K562 (cell line): ENCODE results near the gene PITPNC1. TPM values are rescaled to one million over a fixed set of nuclear protein-coding genes. Genes with fewer than 3 reads are reported as not detected.

Source experiments
- ATAC-seq: fragments of 200-7000 bp; cut with Tn5 transposase; 3 replicates; pipeline ENCODE4 v1.9.1; 2020; ENCODE audit warnings: moderate library complexity
- BruUV-seq: library from RNA; stranded (reverse); fragments of 400-500 nt; replicated peaks from 2 replicates; lab custom pipeline; 2021; lab: Mats Ljungman, UMichigan
- CTCF ChIA-PET: fragments of 300-600 bp; formaldehyde crosslinking; extraction: SDS; loops from one replicate; lab custom pipeline; 2021; ENCODE audit warnings: low intra/inter-chr PET ratio; lab: Yijun Ruan, JAX
- POLR2A ChIA-PET: fragments of 300-600, 350-650 bp; sonication (Branson Sonifier 250); formaldehyde crosslinking; extraction: SDS; loops from one replicate; lab custom pipeline; 2021; ENCODE audit warnings: antibody characterized with exemption, inconsistent platforms; lab: Yijun Ruan, JAX
- DNase-seq, 4 experiments: peaks; one replicate each; pipeline versions ENCODE4 v3.0.0 to v3.0.0-alpha.2; 2011 to 2018; ENCODE audit warnings: low spot score in 3 of 4, mixed read lengths in 3 of 4; ENCODE audit errors: extremely low read depth in 1 of 4
- FAIRE-seq: peaks from 2 replicates; lab custom pipeline; 2011; peaks lifted over from hg19 to GRCh38; lab: Jason Lieb, UNC
- H2AFZ ChIP-seq: 2 replicates; pipeline ENCODE4 v1.6.0; 2011; ENCODE audit warnings: low read depth, low read length, control low read depth, inconsistent platforms
- H3K27ac ChIP-seq: fragments of 200-600 bp; 3 replicates; pipeline ENCODE4 v1.8.0; 2011; ENCODE audit warnings: low read depth, mild to moderate bottlenecking, control low read depth, inconsistent platforms, low read length, moderate library complexity, mixed read lengths; ENCODE audit errors: extremely low read depth
- H3K27me3 ChIP-seq, 2 experiments: fragments of 300-600 bp in 1 of 2; 2 replicates in 1 of 2; 3 replicates in 1 of 2; pipeline versions ENCODE4 v1.6.0 to v1.8.0; 2011; ENCODE audit warnings: inconsistent platforms in 2 of 2, low read length in 2 of 2, mild to moderate bottlenecking in 1 of 2, mixed read lengths in 1 of 2, moderate library complexity in 1 of 2; ENCODE audit not compliant: control insufficient read depth in 2 of 2, insufficient read depth in 2 of 2
- H3K36me3 ChIP-seq: fragments of 300-600 bp; 3 replicates; pipeline ENCODE4 v1.8.0; 2011; ENCODE audit warnings: mild to moderate bottlenecking, low read length, inconsistent platforms; ENCODE audit not compliant: control insufficient read depth, insufficient read depth
- H3K4me1 ChIP-seq, 2 experiments: fragments of 200-600 bp in 1 of 2; replicated peaks in 1 of 2; 2 replicates in 1 of 2; 3 replicates in 1 of 2; pipeline versions ENCODE4 v1.5.1 to v1.8.0; 2011; ENCODE audit warnings: inconsistent platforms in 2 of 2, low read length in 2 of 2, mild to moderate bottlenecking in 1 of 2, mixed read lengths in 1 of 2, moderate library complexity in 1 of 2; ENCODE audit not compliant: control insufficient read depth in 2 of 2, insufficient read depth in 2 of 2
- H3K4me2 ChIP-seq: 2 replicates; pipeline ENCODE4 v1.6.1; 2011; ENCODE audit warnings: low read length, control low read depth, inconsistent platforms, mixed read lengths; ENCODE audit not compliant: insufficient read depth
- H3K4me3 ChIP-seq: fragments of 200-600 bp; sonication (generic), shearing (Covaris generic); 2 replicates; pipeline ENCODE4 v1.5.1; 2016; ENCODE audit warnings: control low read depth, inconsistent platforms
- H3K79me2 ChIP-seq: fragments of 200-600 bp; 3 replicates; pipeline ENCODE4 v1.8.0; 2011; ENCODE audit warnings: low read length, inconsistent platforms; ENCODE audit not compliant: control insufficient read depth, insufficient read depth
- H3K9ac ChIP-seq, 2 experiments: 2 replicates each; pipeline versions ENCODE4 v1.6.0 to v1.6.1; 2011; ENCODE audit warnings: low read depth in 2 of 2, low read length in 2 of 2, control low read depth in 1 of 2, inconsistent platforms in 1 of 2, mild to moderate bottlenecking in 1 of 2, mixed read lengths in 1 of 2; ENCODE audit not compliant: insufficient read depth in 1 of 2
- H3K9me1 ChIP-seq: one replicate; pipeline ENCODE4 v1.6.0; 2011; ENCODE audit warnings: inconsistent platforms, mild to moderate bottlenecking, low read length, moderate library complexity; ENCODE audit not compliant: control insufficient read depth, insufficient read depth
- H3K9me3 ChIP-seq: replicated peaks from 2 replicates; pipeline ENCODE4 v1.5.1; 2011; ENCODE audit warnings: low read depth, low read length, inconsistent platforms; ENCODE audit not compliant: control insufficient read depth, insufficient read depth
- H4K20me1 ChIP-seq: replicated peaks from 2 replicates; pipeline ENCODE4 v1.6.1; 2011; ENCODE audit warnings: low read length, inconsistent platforms, mixed read lengths; ENCODE audit not compliant: control insufficient read depth, insufficient read depth
- ATF3 ChIP-seq, 2 experiments: fragments of 450-650 bp in 1 of 2; sonication (generic) in 1 of 2; formaldehyde crosslinking in 1 of 2; IDR thresholded peaks in 1 of 2; conservative IDR thresholded peaks in 1 of 2; 2 replicates each; pipeline versions ENCODE4 v1.6.1 to v1.8.1; 2016 to 2023; ENCODE audit warnings: mild to moderate bottlenecking in 2 of 2, moderate library complexity in 2 of 2, inconsistent platforms in 1 of 2, missing genetic modification reagents in 1 of 2
- CTBP1 ChIP-seq: fragments of 450-650 bp; IDR thresholded peaks from 2 replicates; pipeline ENCODE4 v1.6.1; 2016; ENCODE audit warnings: borderline replicate concordance
- CTCFL ChIP-seq: IDR thresholded peaks from 2 replicates; pipeline ENCODE4 v1.6.1; 2011; ENCODE audit warnings: borderline replicate concordance, low read depth, mild to moderate bottlenecking, moderate library complexity, low read length; ENCODE audit not compliant: insufficient read depth, poor library complexity, severe bottlenecking
- HIVEP1 ChIP-seq: fragments of 250-450 bp; sonication (Bioruptor Pico); IDR thresholded peaks from 2 replicates; pipeline ENCODE4 v1.4.0; 2020; ENCODE audit warnings: mild to moderate bottlenecking
- HLTF ChIP-seq: fragments of 450-650 bp; IDR thresholded peaks from 2 replicates; pipeline ENCODE4 v1.6.1; 2016
- NFXL1 ChIP-seq: fragments of 450-650 bp; formaldehyde crosslinking; IDR thresholded peaks from 2 replicates; pipeline ENCODE4 v1.4.0; 2021; ENCODE audit warnings: mild to moderate bottlenecking
- RAD51 ChIP-seq: fragments of 450-650 bp; IDR thresholded peaks from 2 replicates; pipeline ENCODE4 v1.7.1; 2016; ENCODE audit warnings: low read depth, mild to moderate bottlenecking, borderline replicate concordance
- RBM25 ChIP-seq: fragments of 200-400 bp; formaldehyde crosslinking; IDR thresholded peaks from 2 replicates; pipeline ENCODE4 v1.6.1; 2018; ENCODE audit warnings: low read length, low read depth, moderate library complexity; ENCODE audit not compliant: severe bottlenecking
- RUNX1 ChIP-seq: sonication (generic); IDR thresholded peaks from 2 replicates; pipeline ENCODE4 v1.6.1; 2016; ENCODE audit warnings: antibody characterized with exemption, low read depth
- SLC30A9 ChIP-seq: fragments of 250-450 bp; sonication (Bioruptor Pico); IDR thresholded peaks from 2 replicates; pipeline ENCODE4 v1.8.0; 2022; ENCODE audit warnings: mild to moderate bottlenecking, moderate library complexity
- TCFL5 ChIP-seq: fragments of 250-450 bp; sonication (Bioruptor Pico); conservative IDR thresholded peaks from 2 replicates; pipeline ENCODE4 v1.6.1; 2021; ENCODE audit warnings: mild to moderate bottlenecking, moderate library complexity, matching md5 sums
- TFAM ChIP-seq: fragments of 250-450 bp; sonication (Bioruptor Pico); conservative IDR thresholded peaks from 2 replicates; pipeline ENCODE4 v1.5.0; 2021; ENCODE audit warnings: mild to moderate bottlenecking, moderate library complexity
- ZBTB11 ChIP-seq, 3 experiments: fragments of 200-800 bp in 1 of 3; fragments of 250-450 bp in 1 of 3; fragments of 450-650 bp in 1 of 3; sonication (Bioruptor Pico) in 1 of 3; sonication (Bioruptor generic) in 1 of 3; formaldehyde crosslinking in 1 of 3; IDR thresholded peaks; 2 replicates each; pipeline versions ENCODE4 v1.6.1 to v1.8.0; 2016 to 2022; ENCODE audit warnings: mild to moderate bottlenecking in 2 of 3, missing genetic modification characterization in 2 of 3, missing compliant biosample characterization in 1 of 3, moderate library complexity in 1 of 3
- ZFP30 ChIP-seq: fragments of 250-450 bp; sonication (Bioruptor Pico); IDR thresholded peaks from 2 replicates; pipeline ENCODE4 v1.8.0; 2022; ENCODE audit warnings: moderate library complexity, mild to moderate bottlenecking, inconsistent platforms, borderline replicate concordance
- ZNF239 ChIP-seq: fragments of 250-450 bp; sonication (Bioruptor Pico); IDR thresholded peaks from 2 replicates; pipeline ENCODE4 v1.4.0; 2020; ENCODE audit warnings: mild to moderate bottlenecking
- ZNF311 ChIP-seq: fragments of 250-450 bp; sonication (Bioruptor Pico); IDR thresholded peaks from 2 replicates; pipeline ENCODE4 v1.4.0; 2020; ENCODE audit warnings: mild to moderate bottlenecking, moderate library complexity
- WGBS: fragments of 100-300 bp; shearing (Covaris generic); methylation state at CpG from one replicate; pipeline ENCODE4 v1.1.6; 2016; ENCODE audit warnings: low coverage, mixed read lengths; ENCODE audit not compliant: insufficient coverage; ENCODE audit errors: missing lambda C conversion rate; 5-methylcytosine and 5-hydroxymethylcytosine counted together
- in situ Hi-C: fragments of 300-500 bp; cut with MboI; formaldehyde crosslinking; loops from 4 replicates; pipeline ENCODE4 v1.15.0; 2018; ENCODE audit warnings: inconsistent platforms, mixed read lengths
- intact Hi-C: fragments of 100-400 bp; cut with micrococcal nuclease; formaldehyde crosslinking; loops from 2 replicates; pipeline ENCODE4 v1.14.2; 2022
- polyA plus RNA-seq, 8 experiments: library from polyadenylated mRNA; depleted of rRNA in 4 of 8; stranded (reverse) in 5 of 8; unstranded in 3 of 8; fragments of >200 nt; fragmentation: Nextera tagmentation in 2 of 8; fragmentation: Illumina TruSeq in 1 of 8; extraction: Ambion mirVana in 2 of 8; extraction: Trizol in 1 of 8; gene quantifications; 2 replicates each; pipeline versions ENCODE4 v1.2.1 to v1.2.3, GENCODE V29; 2011 to 2014; ENCODE audit warnings: inconsistent platforms in 1 of 8, missing spikeins in 1 of 8
- total RNA-seq, 7 experiments: library from RNA; depleted of rRNA in 6 of 7; stranded (reverse); fragments of >200 nt in 6 of 7; fragmentation: Illumina TruSeq in 2 of 7; extraction: Trizol in 2 of 7; gene quantifications; 2 replicates each; pipeline versions ENCODE4 v1.2.1 to v1.2.3, GENCODE V29; 2011 to 2021; ENCODE audit warnings: low replicate concordance in 1 of 7

PITPNC1 gene
- total and polyA plus RNA-seq, 9 of the 15 experiments (the other 6 are each of a cell fraction or from before 2014, with no cell fraction given), result 0.11 to 1.1 (median 0.65) TPM

- H3K4me2 ChIP-seq, result no peak overlapping the region
- no peak overlapping the region for H3K27ac ChIP-seq
- no peak for TF ChIP-seq CTBP1
- no peak for TF ChIP-seq RUNX1
- no peak for TF ChIP-seq ZNF239 (CRISPR knock-in tag)
- no peak for TF ChIP-seq CTCFL
- TF ChIP-seq RAD51, result no peak
- TF ChIP-seq RBM25, result no peak
- no peak for TF ChIP-seq ZFP30
- TF ChIP-seq HIVEP1 (CRISPR knock-in tag), result no peak
- no peak for TF ChIP-seq ZNF311 (CRISPR knock-in tag)
- TF ChIP-seq HLTF, result no peak
- TF ChIP-seq TCFL5, result no peak
- TF ChIP-seq NFXL1, result no peak
- TF ChIP-seq ATF3 (IDR thresholded peaks at IDR 0.05), result no peak
- TF ChIP-seq ATF3 (CRISPR knock-in tag; conservative IDR thresholded peaks at IDR 0.05), result no peak
- TF ChIP-seq SLC30A9 (CRISPR knock-in tag), result no peak
- TF ChIP-seq ZBTB11 (CRISPR knock-in tag; IDR thresholded peaks at IDR 0.05), result no peak
- TF ChIP-seq TFAM, result no peak
- no TSS peak for BruUV-seq
- no peaks in the 10 kb centered on the region for H3K79me2 ChIP-seq
- ChIA-PET CTCF (no interaction called here), POLR2A (interaction anchor here (0.6 to 1.2 kb wide), 2 partner anchors 10 to 275 kb away, joined by 3 to 5 read pairs; no protein-coding TSS in a partner anchor)
- no peaks in the 10 kb centered on the region for H3K9me3 ChIP-seq
- no peaks in the 10 kb centered on the region for H3K36me3 ChIP-seq
- H2AFZ ChIP-seq, result no peak overlapping the region
- no peak overlapping the region for H3K4me3 ChIP-seq
- in situ Hi-C loops, result no loop called here
- 7% methylated on average over 7 of the region's 7 CpGs for WGBS
- H3K27me3 ChIP-seq, result peaks cover 33 to 61% of the 10 kb centered on the region in 2 experiments
- H3K9ac ChIP-seq, result no peak overlapping the region
- intact Hi-C loops, result no loop called here
- ATAC-seq (no peak), DNase-seq (no peak), FAIRE-seq (no peak)
- H4K20me1 ChIP-seq, result no peaks in the 10 kb centered on the region; the same call in 1 of the 2 replicates
- no peaks in the 10 kb centered on the region for H3K9me1 ChIP-seq
- no peaks in the 10 kb centered on the region for H3K4me1 ChIP-seq
Observed at GRCh38 chr17:67615736-67616135, 238.7 kb downstream of the PITPNC1 start.
